SK-N-SH treated with all-trans-retinoic acid at 6 μM for 48 hours (cell line): ENCODE results near the gene UTS2R.
A peak's percentile ranks its signal among the peaks of the same experiment; 100 is the strongest.
"Not testable (repeated sequence)": the region's sequence is repeated elsewhere in the genome, so short reads cannot be mapped to it uniquely, and the experiment has no call there.

Source experiments
- ATAC-seq: fragments of 200-7000 bp; cut with Tn5 transposase; 3 replicates; pipeline ENCODE4 v1.9.1; 2020; ENCODE audit warnings: mild to moderate bottlenecking, moderate library complexity
- BACH2 ChIP-seq: fragments of 250-450 bp; sonication (Bioruptor Pico); IDR thresholded peaks from 2 replicates; pipeline ENCODE4 v1.9.0; 2021; ENCODE audit warnings: mild to moderate bottlenecking, borderline replicate concordance
- CSDC2 ChIP-seq: fragments of 250-450 bp; sonication (Bioruptor Pico); IDR thresholded peaks from 2 replicates; pipeline ENCODE4 v1.5.0; 2020; ENCODE audit warnings: mild to moderate bottlenecking, moderate library complexity
- ISL1 ChIP-seq: fragments of 250-450 bp; sonication (Bioruptor Pico); IDR thresholded peaks from 2 replicates; pipeline ENCODE4 v2.1.2; 2022; ENCODE audit warnings: mild to moderate bottlenecking, moderate library complexity
- OSR1 ChIP-seq: fragments of 250-450 bp; sonication (Bioruptor Pico); IDR thresholded peaks from 2 replicates; pipeline ENCODE4 v1.8.0; 2022; ENCODE audit warnings: moderate library complexity, mild to moderate bottlenecking, inconsistent platforms
- SNAI2 ChIP-seq: fragments of 250-450 bp; sonication (Bioruptor Pico); IDR thresholded peaks from 2 replicates; pipeline ENCODE4 v1.5.0; 2020; ENCODE audit warnings: mild to moderate bottlenecking, moderate library complexity
- TCF4 ChIP-seq: fragments of 250-450 bp; sonication (Bioruptor Pico); IDR thresholded peaks from 2 replicates; pipeline ENCODE4 v1.8.0; 2021; ENCODE audit warnings: mild to moderate bottlenecking, moderate library complexity, borderline replicate concordance
- ZFP3 ChIP-seq: fragments of 250-450 bp; sonication (Bioruptor Pico); IDR thresholded peaks from 2 replicates; pipeline ENCODE4 v1.5.0; 2020; ENCODE audit warnings: mild to moderate bottlenecking, moderate library complexity
- ZFP30 ChIP-seq: fragments of 450-650 bp; formaldehyde crosslinking; IDR thresholded peaks from 2 replicates; pipeline ENCODE4 v1.5.0; 2022; ENCODE audit warnings: mild to moderate bottlenecking, moderate library complexity
- ZNF565 ChIP-seq: fragments of 450-650 bp; formaldehyde crosslinking; conservative IDR thresholded peaks from 2 replicates; pipeline ENCODE4 v1.5.0; 2020; ENCODE audit warnings: low read depth, mild to moderate bottlenecking, moderate library complexity
- ZNF70 ChIP-seq: fragments of 450-650 bp; formaldehyde crosslinking; IDR thresholded peaks from 2 replicates; pipeline ENCODE4 v1.5.0; 2020; ENCODE audit warnings: mild to moderate bottlenecking, moderate library complexity
- ZNF8 ChIP-seq: fragments of 450-650 bp; formaldehyde crosslinking; IDR thresholded peaks from 2 replicates; pipeline ENCODE4 v1.5.0; 2020; ENCODE audit warnings: mild to moderate bottlenecking, moderate library complexity
- TF ChIP-seq, protein P1 (sequence below): fragments of 250-450 bp; sonication (Bioruptor Pico); IDR thresholded peaks from 2 replicates; pipeline ENCODE4 v1.5.0; 2020; ENCODE audit warnings: mild to moderate bottlenecking, moderate library complexity
- TF ChIP-seq, protein P2 (sequence below): fragments of 250-450 bp; sonication (Bioruptor Pico); IDR thresholded peaks from 2 replicates; pipeline ENCODE4 v1.5.1; 2020; ENCODE audit warnings: low read depth, mild to moderate bottlenecking, moderate library complexity
- TF ChIP-seq, protein P3 (sequence below): fragments of 250-450 bp; sonication (Bioruptor Pico); IDR thresholded peaks from 2 replicates; pipeline ENCODE4 v1.8.0; 2020; ENCODE audit warnings: mild to moderate bottlenecking, moderate library complexity, borderline replicate concordance

The UTS2R gene

GRCh38 chr17:82372249-82373071, 895 bp downstream of the UTS2R start:
- ATAC-seq: no peak

GRCh38 chr17:82373072-82373452, 1.5 kb downstream of the UTS2R start:
- ATAC-seq: not testable (repeated sequence)

More at GRCh38 chr17:82372249-82373071, 895 bp downstream of the UTS2R start:
- TF ChIP-seq, protein P1, sequence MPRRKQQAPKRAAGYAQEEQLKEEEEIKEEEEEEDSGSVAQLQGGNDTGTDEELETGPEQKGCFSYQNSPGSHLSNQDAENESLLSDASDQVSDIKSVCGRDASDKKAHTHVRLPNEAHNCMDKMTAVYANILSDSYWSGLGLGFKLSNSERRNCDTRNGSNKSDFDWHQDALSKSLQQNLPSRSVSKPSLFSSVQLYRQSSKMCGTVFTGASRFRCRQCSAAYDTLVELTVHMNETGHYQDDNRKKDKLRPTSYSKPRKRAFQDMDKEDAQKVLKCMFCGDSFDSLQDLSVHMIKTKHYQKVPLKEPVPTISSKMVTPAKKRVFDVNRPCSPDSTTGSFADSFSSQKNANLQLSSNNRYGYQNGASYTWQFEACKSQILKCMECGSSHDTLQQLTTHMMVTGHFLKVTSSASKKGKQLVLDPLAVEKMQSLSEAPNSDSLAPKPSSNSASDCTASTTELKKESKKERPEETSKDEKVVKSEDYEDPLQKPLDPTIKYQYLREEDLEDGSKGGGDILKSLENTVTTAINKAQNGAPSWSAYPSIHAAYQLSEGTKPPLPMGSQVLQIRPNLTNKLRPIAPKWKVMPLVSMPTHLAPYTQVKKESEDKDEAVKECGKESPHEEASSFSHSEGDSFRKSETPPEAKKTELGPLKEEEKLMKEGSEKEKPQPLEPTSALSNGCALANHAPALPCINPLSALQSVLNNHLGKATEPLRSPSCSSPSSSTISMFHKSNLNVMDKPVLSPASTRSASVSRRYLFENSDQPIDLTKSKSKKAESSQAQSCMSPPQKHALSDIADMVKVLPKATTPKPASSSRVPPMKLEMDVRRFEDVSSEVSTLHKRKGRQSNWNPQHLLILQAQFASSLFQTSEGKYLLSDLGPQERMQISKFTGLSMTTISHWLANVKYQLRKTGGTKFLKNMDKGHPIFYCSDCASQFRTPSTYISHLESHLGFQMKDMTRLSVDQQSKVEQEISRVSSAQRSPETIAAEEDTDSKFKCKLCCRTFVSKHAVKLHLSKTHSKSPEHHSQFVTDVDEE (CRISPR knock-in tag): no peak
- no peak for TF ChIP-seq ZNF8 (CRISPR knock-in tag)
- no peak for TF ChIP-seq BACH2 (CRISPR knock-in tag)
- TF ChIP-seq, protein P2, sequence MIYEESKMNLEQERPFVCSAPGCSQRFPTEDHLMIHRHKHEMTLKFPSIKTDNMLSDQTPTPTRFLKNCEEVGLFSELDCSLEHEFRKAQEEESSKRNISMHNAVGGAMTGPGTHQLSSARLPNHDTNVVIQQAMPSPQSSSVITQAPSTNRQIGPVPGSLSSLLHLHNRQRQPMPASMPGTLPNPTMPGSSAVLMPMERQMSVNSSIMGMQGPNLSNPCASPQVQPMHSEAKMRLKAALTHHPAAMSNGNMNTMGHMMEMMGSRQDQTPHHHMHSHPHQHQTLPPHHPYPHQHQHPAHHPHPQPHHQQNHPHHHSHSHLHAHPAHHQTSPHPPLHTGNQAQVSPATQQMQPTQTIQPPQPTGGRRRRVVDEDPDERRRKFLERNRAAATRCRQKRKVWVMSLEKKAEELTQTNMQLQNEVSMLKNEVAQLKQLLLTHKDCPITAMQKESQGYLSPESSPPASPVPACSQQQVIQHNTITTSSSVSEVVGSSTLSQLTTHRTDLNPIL: no peak
- TF ChIP-seq ZFP30: no peak
- TF ChIP-seq SNAI2: no peak
- TF ChIP-seq TCF4 (CRISPR knock-in tag): no peak
- no peak for TF ChIP-seq ISL1
- no peak for TF ChIP-seq ZNF565 (CRISPR knock-in tag)
- TF ChIP-seq, protein P3, sequence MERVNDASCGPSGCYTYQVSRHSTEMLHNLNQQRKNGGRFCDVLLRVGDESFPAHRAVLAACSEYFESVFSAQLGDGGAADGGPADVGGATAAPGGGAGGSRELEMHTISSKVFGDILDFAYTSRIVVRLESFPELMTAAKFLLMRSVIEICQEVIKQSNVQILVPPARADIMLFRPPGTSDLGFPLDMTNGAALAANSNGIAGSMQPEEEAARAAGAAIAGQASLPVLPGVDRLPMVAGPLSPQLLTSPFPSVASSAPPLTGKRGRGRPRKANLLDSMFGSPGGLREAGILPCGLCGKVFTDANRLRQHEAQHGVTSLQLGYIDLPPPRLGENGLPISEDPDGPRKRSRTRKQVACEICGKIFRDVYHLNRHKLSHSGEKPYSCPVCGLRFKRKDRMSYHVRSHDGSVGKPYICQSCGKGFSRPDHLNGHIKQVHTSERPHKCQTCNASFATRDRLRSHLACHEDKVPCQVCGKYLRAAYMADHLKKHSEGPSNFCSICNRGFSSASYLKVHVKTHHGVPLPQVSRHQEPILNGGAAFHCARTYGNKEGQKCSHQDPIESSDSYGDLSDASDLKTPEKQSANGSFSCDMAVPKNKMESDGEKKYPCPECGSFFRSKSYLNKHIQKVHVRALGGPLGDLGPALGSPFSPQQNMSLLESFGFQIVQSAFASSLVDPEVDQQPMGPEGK (CRISPR knock-in tag): no peak
- TF ChIP-seq OSR1: no peak

DNA sequence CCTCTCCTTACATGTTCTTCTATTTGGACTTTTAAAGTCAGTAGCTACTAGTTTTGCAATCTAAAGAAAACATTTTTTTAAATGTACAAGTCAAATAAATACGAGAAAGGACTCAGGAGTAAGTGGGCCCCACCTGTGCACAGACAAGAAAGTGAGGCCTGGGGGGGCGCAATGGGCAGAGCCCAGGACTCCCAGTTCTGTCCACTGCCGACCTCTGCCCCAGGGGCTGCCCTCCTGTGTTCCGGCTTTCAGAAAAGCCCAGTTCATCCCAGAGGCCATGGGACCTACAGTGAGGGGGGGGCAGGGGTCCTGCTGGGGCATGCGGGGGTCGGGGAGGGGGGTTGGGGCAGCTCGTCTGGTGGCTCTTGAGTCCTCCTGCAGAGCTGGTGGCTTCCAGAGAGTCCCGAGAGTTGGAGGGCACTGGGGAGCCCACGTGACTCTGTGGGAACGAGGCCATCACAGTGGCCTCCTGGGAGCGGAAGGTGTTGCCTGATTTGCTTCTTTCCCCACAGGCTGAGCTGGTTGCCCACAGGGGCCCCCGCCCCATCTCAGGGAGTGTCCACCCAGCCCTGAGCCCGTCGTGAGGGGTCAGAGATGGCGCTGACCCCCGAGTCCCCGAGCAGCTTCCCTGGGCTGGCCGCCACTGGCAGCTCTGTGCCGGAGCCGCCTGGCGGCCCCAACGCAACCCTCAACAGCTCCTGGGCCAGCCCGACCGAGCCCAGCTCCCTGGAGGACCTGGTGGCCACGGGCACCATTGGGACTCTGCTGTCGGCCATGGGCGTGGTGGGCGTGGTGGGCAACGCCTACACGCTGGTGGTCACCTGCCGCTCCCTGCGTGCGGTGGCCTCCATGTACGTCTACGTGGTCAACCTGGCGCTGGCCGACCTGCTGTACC, 2.4 kb downstream of the UTS2R start:
- TF ChIP-seq CSDC2: no peak
- TF ChIP-seq ZFP3 (CRISPR knock-in tag): no peak
- no peak for TF ChIP-seq TCF4 (CRISPR knock-in tag)
- TF ChIP-seq, protein P1 (CRISPR knock-in tag): no peak
- TF ChIP-seq ZNF565 (CRISPR knock-in tag): no peak
- no peak for TF ChIP-seq SNAI2
- TF ChIP-seq, all 23 proteins: peak for 0
- ATAC-seq: peak; percentile 18; the same call in 2 of the 3 replicates

DNA sequence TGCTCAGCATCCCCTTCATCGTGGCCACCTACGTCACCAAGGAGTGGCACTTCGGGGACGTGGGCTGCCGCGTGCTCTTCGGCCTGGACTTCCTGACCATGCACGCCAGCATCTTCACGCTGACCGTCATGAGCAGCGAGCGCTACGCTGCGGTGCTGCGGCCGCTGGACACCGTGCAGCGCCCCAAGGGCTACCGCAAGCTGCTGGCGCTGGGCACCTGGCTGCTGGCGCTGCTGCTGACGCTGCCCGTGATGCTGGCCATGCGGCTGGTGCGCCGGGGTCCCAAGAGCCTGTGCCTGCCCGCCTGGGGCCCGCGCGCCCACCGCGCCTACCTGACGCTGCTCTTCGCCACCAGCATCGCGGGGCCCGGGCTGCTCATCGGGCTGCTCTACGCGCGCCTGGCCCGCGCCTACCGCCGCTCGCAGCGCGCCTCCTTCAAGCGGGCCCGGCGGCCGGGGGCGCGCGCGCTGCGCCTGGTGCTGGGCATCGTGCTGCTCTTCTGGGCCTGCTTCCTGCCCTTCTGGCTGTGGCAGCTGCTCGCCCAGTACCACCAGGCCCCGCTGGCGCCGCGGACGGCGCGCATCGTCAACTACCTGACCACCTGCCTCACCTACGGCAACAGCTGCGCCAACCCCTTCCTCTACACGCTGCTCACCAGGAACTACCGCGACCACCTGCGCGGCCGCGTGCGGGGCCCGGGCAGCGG, 3.2 kb downstream of the UTS2R start:
- peak; percentile 15 for ATAC-seq
- TF ChIP-seq ZNF70 (CRISPR knock-in tag): no peak
